Activated T-cell treated with anti-CD3 and anti-CD28 coated beads, Interleukin-2, amount 50 U/mL, for 4 hours (primary cell): ENCODE measurements around the gene TRIM71. TPM values are rescaled to one million over a fixed set of nuclear protein-coding genes. Genes with fewer than 3 reads are reported as not detected.

Experiments used
- ATAC-seq, 2 donors: fragments of 200-7000 bp; cut with Tn5 transposase; one replicate each; pipeline ENCODE4 v1.10.0; 2021
- DNase-seq: peaks from one replicate; pipeline ENCODE4 v3.0.0-alpha.2; 2020
- H3K27me3 Mint-ChIP-seq: one replicate; pipeline ENCODE4 v1.8.0; 2021; ENCODE audit warnings: low read depth, mixed read lengths
- H3K36me3 Mint-ChIP-seq: one replicate; pipeline ENCODE4 v1.8.0; 2022; ENCODE audit warnings: mixed read lengths; ENCODE audit not compliant: insufficient read depth
- H3K4me1 Mint-ChIP-seq: one replicate; pipeline ENCODE4 v1.8.0; 2021; ENCODE audit warnings: low read depth, mixed read lengths
- H3K4me3 Mint-ChIP-seq: one replicate; pipeline ENCODE4 v1.8.0; 2021; ENCODE audit warnings: mild to moderate bottlenecking, moderate library complexity, mixed read lengths
- H3K9me3 Mint-ChIP-seq: one replicate; pipeline ENCODE4 v1.8.0; 2021; ENCODE audit warnings: mixed read lengths
- total RNA-seq, 3 donors: library from RNA; stranded (reverse); gene quantifications; one replicate each; pipeline ENCODE4 v1.2.1, GENCODE V29; 2021

The TRIM71 gene
- total RNA-seq, 3 donors from 2014 or later, result 0.18 to 0.25 (median 0.19) TPM

- H3K9me3 Mint-ChIP-seq, result no peaks in the 10 kb centered on the region
- H3K36me3 Mint-ChIP-seq, result no peaks in the 10 kb centered on the region
- no peak for DNase-seq
Measured at GRCh38 chr3:32860499-32860898, 42.7 kb downstream of the TRIM71 start.

GRCh38 chr3:32861681-32862080, 43.9 kb downstream of the TRIM71 start:
- Mint-ChIP-seq H3K36me3 (no peaks in the 10 kb centered on the region), H3K9me3 (no peaks in the 10 kb centered on the region), H3K4me1 (no peaks in the 10 kb centered on the region), H3K4me3 (no peak overlapping the region), H3K27me3 (no peaks in the 10 kb centered on the region)
- ATAC-seq, result no peak
- no peak for DNase-seq

More at GRCh38 chr3:32860499-32860898, 42.7 kb downstream of the TRIM71 start:
- Mint-ChIP-seq H3K4me3 (no peak overlapping the region), H3K4me1 (no peaks in the 10 kb centered on the region), H3K27me3 (no peaks in the 10 kb centered on the region)
- ATAC-seq, result no peak

GRCh38 chr3:32862247-32862935, 44.6 kb downstream of the TRIM71 start:
- Mint-ChIP-seq H3K4me1 (no peaks in the 10 kb centered on the region), H3K9me3 (no peaks in the 10 kb centered on the region), H3K4me3 (no peak overlapping the region), H3K36me3 (no peaks in the 10 kb centered on the region), H3K27me3 (no peaks in the 10 kb centered on the region)
- ATAC-seq (no peak), DNase-seq (no peak)

- H3K9me3 Mint-ChIP-seq, result no peaks in the 10 kb centered on the region
- H3K4me3 Mint-ChIP-seq, result no peak overlapping the region
- no peak for ATAC-seq
- H3K36me3 Mint-ChIP-seq, result no peaks in the 10 kb centered on the region
- no peak for DNase-seq
- no peaks in the 10 kb centered on the region for H3K4me1 Mint-ChIP-seq
- H3K27me3 Mint-ChIP-seq, result no peaks in the 10 kb centered on the region
Measured at GRCh38 chr3:32862936-32863487, 45.2 kb downstream of the TRIM71 start.

- Mint-ChIP-seq H3K27me3 (no peaks in the 10 kb centered on the region), H3K4me3 (no peak overlapping the region), H3K9me3 (no peaks in the 10 kb centered on the region), H3K36me3 (no peaks in the 10 kb centered on the region), H3K4me1 (no peaks in the 10 kb centered on the region)
- no peak for DNase-seq
- ATAC-seq, result no peak
Measured at GRCh38 chr3:32865383-32865782, 47.6 kb downstream of the TRIM71 start.

- DNase-seq (no peak), ATAC-seq (no peak)
- H3K36me3 Mint-ChIP-seq, result no peaks in the 10 kb centered on the region
- H3K4me3 Mint-ChIP-seq, result no peak overlapping the region
- H3K9me3 Mint-ChIP-seq, result no peaks in the 10 kb centered on the region
- H3K4me1 Mint-ChIP-seq, result no peaks in the 10 kb centered on the region
- no peaks in the 10 kb centered on the region for H3K27me3 Mint-ChIP-seq
Measured at GRCh38 chr3:32866533-32866932, 48.7 kb downstream of the TRIM71 start.

- no peaks in the 10 kb centered on the region for H3K27me3 Mint-ChIP-seq
Measured at GRCh38 chr3:32867954-32868353, 50.2 kb downstream of the TRIM71 start.

GRCh38 chr3:32868719-32869512, 51.1 kb downstream of the TRIM71 start:
- H3K4me3 Mint-ChIP-seq, result no peak overlapping the region
- no peaks in the 10 kb centered on the region for H3K9me3 Mint-ChIP-seq
- H3K27me3 Mint-ChIP-seq, result no peaks in the 10 kb centered on the region
- DNase-seq (no peak), ATAC-seq (no peak)
- H3K4me1 Mint-ChIP-seq, result no peaks in the 10 kb centered on the region
- H3K36me3 Mint-ChIP-seq, result no peaks in the 10 kb centered on the region

More at GRCh38 chr3:32867954-32868353, 50.2 kb downstream of the TRIM71 start:
- no peak overlapping the region for H3K4me3 Mint-ChIP-seq
- no peaks in the 10 kb centered on the region for H3K9me3 Mint-ChIP-seq
- no peak for DNase-seq
- H3K4me1 Mint-ChIP-seq, result no peaks in the 10 kb centered on the region
- ATAC-seq, result no peak
- H3K36me3 Mint-ChIP-seq, result no peaks in the 10 kb centered on the region

GRCh38 chr3:32869513-32870047, 51.8 kb downstream of the TRIM71 start:
- no peaks in the 10 kb centered on the region for H3K4me1 Mint-ChIP-seq
- H3K27me3 Mint-ChIP-seq, result no peaks in the 10 kb centered on the region
- H3K4me3 Mint-ChIP-seq, result no peak overlapping the region
- no peak for ATAC-seq
- no peak for DNase-seq
- no peaks in the 10 kb centered on the region for H3K9me3 Mint-ChIP-seq
- H3K36me3 Mint-ChIP-seq, result no peaks in the 10 kb centered on the region

GRCh38 chr3:32870373-32871095, 52.7 kb downstream of the TRIM71 start:
- ATAC-seq (no peak), DNase-seq (no peak)
- Mint-ChIP-seq H3K9me3 (no peaks in the 10 kb centered on the region), H3K36me3 (no peaks in the 10 kb centered on the region), H3K27me3 (no peaks in the 10 kb centered on the region), H3K4me3 (no peak overlapping the region), H3K4me1 (no peaks in the 10 kb centered on the region)

GRCh38 chr3:32871273-32871672, 53.5 kb downstream of the TRIM71 start:
- Mint-ChIP-seq H3K36me3 (no peaks in the 10 kb centered on the region), H3K27me3 (no peaks in the 10 kb centered on the region), H3K9me3 (no peaks in the 10 kb centered on the region), H3K4me3 (no peak overlapping the region), H3K4me1 (no peaks in the 10 kb centered on the region)
- ATAC-seq (no peak), DNase-seq (no peak)

- DNase-seq, result no peak
- H3K27me3 Mint-ChIP-seq, result peaks cover under 1% of the 10 kb centered on the region
- no peaks in the 10 kb centered on the region for H3K36me3 Mint-ChIP-seq
- H3K9me3 Mint-ChIP-seq, result no peaks in the 10 kb centered on the region
- no peak for ATAC-seq
- no peak overlapping the region for H3K4me3 Mint-ChIP-seq
- H3K4me1 Mint-ChIP-seq, result no peaks in the 10 kb centered on the region
Measured at GRCh38 chr3:32872487-32873382, 54.9 kb downstream of the TRIM71 start.

GRCh38 chr3:32873531-32874130, 55.8 kb downstream of the TRIM71 start:
- DNase-seq (no peak), ATAC-seq (no peak)
- Mint-ChIP-seq H3K4me1 (no peaks in the 10 kb centered on the region), H3K36me3 (no peaks in the 10 kb centered on the region), H3K27me3 (peaks cover 2% of the 10 kb centered on the region), H3K4me3 (no peak overlapping the region), H3K9me3 (no peaks in the 10 kb centered on the region)
